Measurements from ENCODE around the gene GAREM2.

DNA sequence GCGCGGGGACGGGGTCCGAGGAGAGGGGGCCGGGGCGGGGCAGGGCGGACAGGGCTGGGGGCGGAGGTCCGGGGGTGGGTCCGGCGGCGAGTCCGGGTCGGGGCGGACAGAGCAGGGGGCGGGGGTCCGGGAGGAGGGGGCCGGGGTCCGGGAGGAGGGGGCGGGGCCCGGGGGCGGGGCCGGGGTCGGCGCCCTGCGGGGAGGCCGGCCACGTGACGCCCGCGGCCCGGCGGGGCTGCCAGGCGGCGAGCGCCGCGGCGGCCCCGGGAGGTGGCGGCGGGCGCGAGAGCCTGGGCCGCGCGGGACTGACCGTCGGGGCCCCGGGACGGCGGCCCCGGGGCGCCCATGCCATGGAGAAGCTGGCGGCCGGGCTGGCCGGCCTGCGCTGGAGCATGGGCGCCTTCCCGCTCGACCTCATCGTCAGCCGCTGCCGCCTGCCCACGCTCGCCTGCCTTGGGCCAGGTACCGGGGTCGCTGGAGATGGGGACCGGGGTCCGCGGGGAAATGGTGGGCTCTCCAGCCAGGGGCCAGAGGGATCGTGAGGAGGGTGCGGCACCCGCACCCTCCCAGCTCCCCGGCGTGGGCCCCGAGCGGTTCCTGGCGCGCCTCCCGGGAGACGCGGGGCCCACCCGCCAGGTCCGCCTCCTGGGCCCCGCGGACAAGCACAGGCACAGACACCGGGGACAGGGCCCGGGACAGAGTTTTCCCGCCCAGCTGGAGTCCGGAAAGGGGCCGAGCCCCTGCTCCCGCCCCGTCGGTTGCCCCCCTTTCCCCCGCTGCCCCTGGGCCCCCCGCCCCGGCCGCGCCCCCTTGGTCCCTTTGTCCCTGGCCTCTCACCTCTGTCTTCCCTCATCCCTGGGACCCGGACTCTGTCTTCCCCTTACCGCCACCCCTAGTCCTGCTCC lies at the start of gene GAREM2:
- TF ChIP-seq, protein P1, sequence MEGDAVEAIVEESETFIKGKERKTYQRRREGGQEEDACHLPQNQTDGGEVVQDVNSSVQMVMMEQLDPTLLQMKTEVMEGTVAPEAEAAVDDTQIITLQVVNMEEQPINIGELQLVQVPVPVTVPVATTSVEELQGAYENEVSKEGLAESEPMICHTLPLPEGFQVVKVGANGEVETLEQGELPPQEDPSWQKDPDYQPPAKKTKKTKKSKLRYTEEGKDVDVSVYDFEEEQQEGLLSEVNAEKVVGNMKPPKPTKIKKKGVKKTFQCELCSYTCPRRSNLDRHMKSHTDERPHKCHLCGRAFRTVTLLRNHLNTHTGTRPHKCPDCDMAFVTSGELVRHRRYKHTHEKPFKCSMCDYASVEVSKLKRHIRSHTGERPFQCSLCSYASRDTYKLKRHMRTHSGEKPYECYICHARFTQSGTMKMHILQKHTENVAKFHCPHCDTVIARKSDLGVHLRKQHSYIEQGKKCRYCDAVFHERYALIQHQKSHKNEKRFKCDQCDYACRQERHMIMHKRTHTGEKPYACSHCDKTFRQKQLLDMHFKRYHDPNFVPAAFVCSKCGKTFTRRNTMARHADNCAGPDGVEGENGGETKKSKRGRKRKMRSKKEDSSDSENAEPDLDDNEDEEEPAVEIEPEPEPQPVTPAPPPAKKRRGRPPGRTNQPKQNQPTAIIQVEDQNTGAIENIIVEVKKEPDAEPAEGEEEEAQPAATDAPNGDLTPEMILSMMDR (optimal IDR thresholded peaks at IDR 0.05 in 1 of 3, IDR thresholded peaks at IDR 0.05 in 1 of 3, conservative IDR thresholded peaks at IDR 0.05 in 1 of 3; ENCODE audit: extremely low read depth in 1 of 3, insufficient read depth in 2 of 3, low read length in 3 of 3): no peak
- no peak for TF ChIP-seq EZH2 (IDR thresholded peaks at IDR 0.05; ENCODE audit: low read length)
